ENCODE data around the gene ADCY1. TPM values are rescaled to one million over a fixed set of nuclear protein-coding genes. Genes with fewer than 3 reads are reported as not detected.

Gene ADCY1
- total RNA-seq, 4 donors from 2014 or later: 0.15 to 0.72 (median 0.26) TPM

- no peak for DNase-seq (ENCODE audit: low spot score in 2 of 2)
- no peaks in the 10 kb centered on the region for H3K9me3 ChIP-seq
- peaks cover 7% of the 10 kb centered on the region for H3K27me3 ChIP-seq
- no peak for TF ChIP-seq EP300 (IDR thresholded peaks at IDR 0.05)
- TF ChIP-seq, protein P1, sequence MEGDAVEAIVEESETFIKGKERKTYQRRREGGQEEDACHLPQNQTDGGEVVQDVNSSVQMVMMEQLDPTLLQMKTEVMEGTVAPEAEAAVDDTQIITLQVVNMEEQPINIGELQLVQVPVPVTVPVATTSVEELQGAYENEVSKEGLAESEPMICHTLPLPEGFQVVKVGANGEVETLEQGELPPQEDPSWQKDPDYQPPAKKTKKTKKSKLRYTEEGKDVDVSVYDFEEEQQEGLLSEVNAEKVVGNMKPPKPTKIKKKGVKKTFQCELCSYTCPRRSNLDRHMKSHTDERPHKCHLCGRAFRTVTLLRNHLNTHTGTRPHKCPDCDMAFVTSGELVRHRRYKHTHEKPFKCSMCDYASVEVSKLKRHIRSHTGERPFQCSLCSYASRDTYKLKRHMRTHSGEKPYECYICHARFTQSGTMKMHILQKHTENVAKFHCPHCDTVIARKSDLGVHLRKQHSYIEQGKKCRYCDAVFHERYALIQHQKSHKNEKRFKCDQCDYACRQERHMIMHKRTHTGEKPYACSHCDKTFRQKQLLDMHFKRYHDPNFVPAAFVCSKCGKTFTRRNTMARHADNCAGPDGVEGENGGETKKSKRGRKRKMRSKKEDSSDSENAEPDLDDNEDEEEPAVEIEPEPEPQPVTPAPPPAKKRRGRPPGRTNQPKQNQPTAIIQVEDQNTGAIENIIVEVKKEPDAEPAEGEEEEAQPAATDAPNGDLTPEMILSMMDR (IDR thresholded peaks at IDR 0.05): no peak
- no peak for TF ChIP-seq POLR2A (IDR thresholded peaks at IDR 0.05)
- no peak for TF ChIP-seq POLR2AphosphoS5 (IDR thresholded peaks at IDR 0.05)
- no peak overlapping the region for H3K27ac ChIP-seq
- H3K36me3 ChIP-seq: no peaks in the 10 kb centered on the region
- no peak overlapping the region for H3K4me3 ChIP-seq
- WGBS: 97% methylated on average over 2 of the region's 2 CpGs
- H3K4me1 ChIP-seq: no peaks in the 10 kb centered on the region
Observed at GRCh38 chr7:45563401-45563800, 10.8 kb upstream of the ADCY1 start.

GRCh38 chr7:45563941-45564461 is 10.2 kb upstream of the ADCY1 start:
- H3K9me3 ChIP-seq: no peaks in the 10 kb centered on the region
- TF ChIP-seq POLR2AphosphoS5 (IDR thresholded peaks at IDR 0.05): no peak
- no peak for TF ChIP-seq POLR2A (IDR thresholded peaks at IDR 0.05)
- TF ChIP-seq EP300 (IDR thresholded peaks at IDR 0.05): no peak
- TF ChIP-seq, protein P1 (IDR thresholded peaks at IDR 0.05): no peak
- H3K27ac ChIP-seq: no peak overlapping the region
- peaks cover 7% of the 10 kb centered on the region for H3K27me3 ChIP-seq
- DNase-seq (ENCODE audit: low spot score in 2 of 2): peak in 1 of 2 donors; percentile 34
- H3K4me3 ChIP-seq: no peak overlapping the region
- no peaks in the 10 kb centered on the region for H3K36me3 ChIP-seq
- no peaks in the 10 kb centered on the region for H3K4me1 ChIP-seq
- 64% methylated on average over 12 of the region's 12 CpGs for WGBS

GRCh38 chr7:45564485-45564884 is 9.7 kb upstream of the ADCY1 start:
- Histone ChIP-seq H3K27ac (no peak overlapping the region), H3K4me1 (no peaks in the 10 kb centered on the region), H3K36me3 (no peaks in the 10 kb centered on the region), H3K4me3 (no peak overlapping the region), H3K9me3 (no peaks in the 10 kb centered on the region), H3K27me3 (peaks cover 7% of the 10 kb centered on the region)
- no peak for DNase-seq (ENCODE audit: low spot score in 2 of 2)
- WGBS: 38% methylated on average over 8 of the region's 8 CpGs
- TF ChIP-seq EP300 (IDR thresholded peaks at IDR 0.05) (no peak), POLR2AphosphoS5 (IDR thresholded peaks at IDR 0.05) (no peak), POLR2A (IDR thresholded peaks at IDR 0.05) (no peak)
- TF ChIP-seq, protein P1 (IDR thresholded peaks at IDR 0.05): no peak

DNA sequence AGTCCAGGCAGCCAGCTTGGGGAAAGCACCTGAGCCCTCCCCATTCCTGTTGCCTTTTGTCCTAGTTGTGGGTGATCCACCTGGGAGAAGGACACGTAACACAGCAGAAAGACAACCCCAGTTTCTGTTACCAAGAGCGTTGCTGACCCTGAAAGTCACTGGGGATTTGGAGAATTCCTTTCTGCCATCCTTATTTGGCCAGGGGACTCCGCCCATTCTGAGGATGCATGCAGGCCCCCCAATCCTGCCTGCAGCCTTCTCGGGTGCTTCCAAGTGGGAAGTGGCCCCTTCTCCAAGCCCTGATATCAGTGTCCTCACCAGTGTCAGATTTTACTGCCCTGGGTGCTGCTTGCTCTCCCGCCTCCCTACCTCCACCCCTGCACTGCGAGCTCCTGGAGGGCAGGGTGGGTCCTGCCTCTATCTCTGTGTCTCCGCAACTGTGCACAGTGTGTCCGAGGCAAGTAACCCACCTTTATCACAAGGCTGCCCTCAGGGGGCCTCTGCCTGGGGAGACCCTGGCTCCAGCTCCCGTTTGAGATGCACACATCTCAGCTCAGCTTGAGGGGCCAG is 9.2 kb upstream of the ADCY1 start:
- Histone ChIP-seq H3K9me3 (no peaks in the 10 kb centered on the region), H3K4me3 (no peak overlapping the region), H3K27me3 (peaks cover 7% of the 10 kb centered on the region), H3K27ac (no peak overlapping the region), H3K36me3 (no peaks in the 10 kb centered on the region), H3K4me1 (no peaks in the 10 kb centered on the region)
- TF ChIP-seq EP300 (IDR thresholded peaks at IDR 0.05) (no peak), POLR2A (IDR thresholded peaks at IDR 0.05) (no peak), POLR2AphosphoS5 (IDR thresholded peaks at IDR 0.05) (no peak)
- TF ChIP-seq, protein P1 (IDR thresholded peaks at IDR 0.05): no peak
- 54% methylated on average over 8 of the region's 9 CpGs for WGBS
- peak in 1 of 2 donors; percentile 40 for DNase-seq (ENCODE audit: low spot score in 2 of 2)

- Histone ChIP-seq H3K27me3 (peaks cover 7% of the 10 kb centered on the region), H3K27ac (no peak overlapping the region), H3K4me3 (no peak overlapping the region), H3K9me3 (no peaks in the 10 kb centered on the region), H3K36me3 (no peaks in the 10 kb centered on the region), H3K4me1 (no peaks in the 10 kb centered on the region)
- 78% methylated on average over 4 of the region's 5 CpGs for whole genome bisulfite sequencing
- DNase-seq (ENCODE audit: low spot score in 2 of 2): peak in 1 of 2 donors; percentile 58
- no peak for TF ChIP-seq POLR2A (IDR thresholded peaks at IDR 0.05)
- no peak for TF ChIP-seq POLR2AphosphoS5 (IDR thresholded peaks at IDR 0.05)
- no peak for TF ChIP-seq EP300 (IDR thresholded peaks at IDR 0.05)
- TF ChIP-seq, protein P1 (IDR thresholded peaks at IDR 0.05): no peak
Observed at GRCh38 chr7:45566386-45566785, 7.8 kb upstream of the ADCY1 start.

All from suprapubic skin (tissue), 4 donors.